AG09309 (cell line): Measurements from ENCODE around the gene NPHP4.
"Not testable (repeated sequence)": the region's sequence is repeated elsewhere in the genome, so short reads cannot be mapped to it uniquely, and the experiment has no call there.

Experiments
- DNase-seq: peaks from one replicate; pipeline ENCODE4 v3.0.0-alpha.2; 2010; ENCODE audit warnings: low read depth
- H3K4me3 ChIP-seq: 2 replicates; pipeline ENCODE4 v1.5.1; 2011; ENCODE audit warnings: mild to moderate bottlenecking, low read depth, low read length, moderate library complexity; ENCODE audit not compliant: control insufficient read depth
- CTCF ChIP-seq: IDR thresholded peaks from 2 replicates; pipeline ENCODE4 v1.5.1; 2011; ENCODE audit warnings: mild to moderate bottlenecking, low read depth, low read length, inconsistent platforms; ENCODE audit not compliant: insufficient read depth, control insufficient read depth; ENCODE audit errors: missing control alignments

NPHP4 gene

GRCh38 chr1:5901841-5902240 is 90.4 kb downstream of the NPHP4 start:
- TF ChIP-seq CTCF: no peak
- DNase-seq: no peak
- no peak overlapping the region for H3K4me3 ChIP-seq

GRCh38 chr1:5901150-5901549 is 91.1 kb downstream of the NPHP4 start:
- no peak for DNase-seq
- no peak for TF ChIP-seq CTCF
- no peak overlapping the region for H3K4me3 ChIP-seq

GRCh38 chr1:5898266-5898665 is 94.0 kb downstream of the NPHP4 start:
- no peak overlapping the region for H3K4me3 ChIP-seq
- no peak for DNase-seq
- no peak for TF ChIP-seq CTCF

GRCh38 chr1:5896706-5897660 is 95.2 kb downstream of the NPHP4 start:
- TF ChIP-seq CTCF: no peak

GRCh38 chr1:5895446-5896406 is 96.5 kb downstream of the NPHP4 start:
- no peak overlapping the region for H3K4me3 ChIP-seq
- no peak for DNase-seq
- no peak for TF ChIP-seq CTCF

More at GRCh38 chr1:5896706-5897660, 95.2 kb downstream of the NPHP4 start:
- no peak for DNase-seq
- no peak overlapping the region for H3K4me3 ChIP-seq

- TF ChIP-seq CTCF: peak; percentile 28
- DNase-seq, H3K4me3 ChIP-seq: not testable (repeated sequence)
Measured at GRCh38 chr1:5893699-5894278, 98.4 kb downstream of the NPHP4 start.
